GM12878 (cell line): ENCODE data around the gene TMPRSS12.

Experiments used
- CEBPB ChIP-seq, 2 experiments: fragments of 150-350 bp in 1 of 2; IDR thresholded peaks; 2 replicates each; pipeline ENCODE4 v1.6.1; 2012 to 2014; ENCODE audit warnings: low read depth in 2 of 2, low read length in 2 of 2, borderline replicate concordance in 1 of 2, inconsistent platforms in 1 of 2
- MAX ChIP-seq: IDR thresholded peaks from 2 replicates; pipeline ENCODE4 v1.6.1; 2012; ENCODE audit warnings: low read depth, low read length, improper control_type of control experiment
- TAF1 ChIP-seq: IDR thresholded peaks from 2 replicates; pipeline ENCODE4 v1.6.1; 2011; ENCODE audit warnings: mild to moderate bottlenecking, low read depth, low read length, borderline replicate concordance
- ZNF24 ChIP-seq: fragments of 450-650 bp; IDR thresholded peaks from 2 replicates; pipeline ENCODE4 v1.6.1; 2017; ENCODE audit warnings: antibody characterized with exemption, mild to moderate bottlenecking

DNA sequence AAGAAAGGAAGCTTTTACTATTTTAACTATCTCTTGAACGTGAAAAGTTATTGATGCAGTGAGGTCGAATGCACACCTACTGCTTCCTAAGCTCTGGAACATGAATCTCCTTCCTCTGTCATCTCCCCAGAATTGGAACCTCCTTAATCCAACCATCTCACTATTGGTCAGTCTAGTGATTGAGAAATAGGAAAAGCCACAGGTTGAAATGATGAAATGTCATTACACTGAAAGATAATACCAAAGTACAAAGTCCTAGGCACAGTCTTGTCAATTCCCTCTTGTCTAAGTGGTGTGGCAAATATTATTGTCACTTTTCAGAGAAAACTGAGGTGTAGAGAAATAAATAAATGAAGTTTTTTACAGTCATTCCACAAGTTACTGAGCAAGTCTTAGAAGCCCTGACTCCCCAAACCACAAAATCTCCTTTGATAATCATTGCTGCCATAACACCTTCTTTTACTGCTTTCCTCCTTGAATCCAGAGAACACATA, 90.1 kb downstream of the TMPRSS12 start:
- TF ChIP-seq ZNF24 = no peak
- no peak for TF ChIP-seq MAX
- no peak for TF ChIP-seq CEBPB (IDR thresholded peaks at IDR 0.05; ENCODE audit: borderline replicate concordance in 1 of 2, low read depth in 2 of 2, low read length in 2 of 2)
- TF ChIP-seq TAF1 = no peak
